Peyer's patch (tissue), 4 donors: ENCODE results near the gene ATP5IF1.

Experiments
- POLR2A ChIP-seq, 2 donors: fragments of 450-650 bp; IDR thresholded peaks; one replicate each; pipeline ENCODE4 v1.5.1; 2017; ENCODE audit warnings: antibody characterized with exemption in 2 of 2, mild to moderate bottlenecking in 2 of 2, moderate library complexity in 2 of 2
- TF ChIP-seq, protein P1 (sequence below), 6 experiments: fragments of 450-650 bp in 4 of 6; fragments of 200-600 bp in 2 of 6; sonication (generic) in 1 of 6; IDR thresholded peaks; one replicate each; pipeline ENCODE4 v1.5.1; 2017 to 2019; ENCODE audit warnings: antibody characterized with exemption in 6 of 6, mild to moderate bottlenecking in 3 of 6, moderate library complexity in 1 of 6

DNA sequence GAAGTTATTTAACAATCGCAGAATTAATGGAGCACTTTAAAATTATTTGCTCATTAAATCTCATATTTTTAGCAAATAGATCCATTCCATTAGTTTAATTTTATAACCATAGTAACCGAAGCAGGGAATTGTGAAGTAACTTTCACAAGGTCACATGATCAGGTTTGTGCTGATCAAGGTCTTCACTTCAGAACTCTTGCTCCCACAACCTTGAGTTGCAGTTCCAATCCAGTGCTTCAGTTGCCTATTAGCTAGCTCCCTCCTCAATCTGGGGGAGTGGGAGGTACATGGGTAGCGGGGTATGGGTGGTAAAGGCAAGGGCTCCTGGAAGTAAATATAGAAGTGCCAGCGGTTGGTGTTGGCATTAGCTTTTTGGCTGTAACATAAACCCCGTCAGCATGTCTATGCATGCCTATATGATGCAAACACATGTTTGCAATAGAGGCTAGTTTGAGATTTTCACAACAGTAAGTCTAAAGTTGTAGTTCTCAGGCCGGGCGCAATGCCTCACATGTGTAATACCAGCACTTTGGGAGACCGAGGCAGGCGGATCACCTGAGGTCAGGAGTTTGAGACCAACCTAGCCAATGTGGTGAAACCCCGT lies 5.8 kb downstream of the ATP5IF1 start:
- TF ChIP-seq, protein P1, sequence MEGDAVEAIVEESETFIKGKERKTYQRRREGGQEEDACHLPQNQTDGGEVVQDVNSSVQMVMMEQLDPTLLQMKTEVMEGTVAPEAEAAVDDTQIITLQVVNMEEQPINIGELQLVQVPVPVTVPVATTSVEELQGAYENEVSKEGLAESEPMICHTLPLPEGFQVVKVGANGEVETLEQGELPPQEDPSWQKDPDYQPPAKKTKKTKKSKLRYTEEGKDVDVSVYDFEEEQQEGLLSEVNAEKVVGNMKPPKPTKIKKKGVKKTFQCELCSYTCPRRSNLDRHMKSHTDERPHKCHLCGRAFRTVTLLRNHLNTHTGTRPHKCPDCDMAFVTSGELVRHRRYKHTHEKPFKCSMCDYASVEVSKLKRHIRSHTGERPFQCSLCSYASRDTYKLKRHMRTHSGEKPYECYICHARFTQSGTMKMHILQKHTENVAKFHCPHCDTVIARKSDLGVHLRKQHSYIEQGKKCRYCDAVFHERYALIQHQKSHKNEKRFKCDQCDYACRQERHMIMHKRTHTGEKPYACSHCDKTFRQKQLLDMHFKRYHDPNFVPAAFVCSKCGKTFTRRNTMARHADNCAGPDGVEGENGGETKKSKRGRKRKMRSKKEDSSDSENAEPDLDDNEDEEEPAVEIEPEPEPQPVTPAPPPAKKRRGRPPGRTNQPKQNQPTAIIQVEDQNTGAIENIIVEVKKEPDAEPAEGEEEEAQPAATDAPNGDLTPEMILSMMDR (IDR thresholded peaks at IDR 0.05), result no peak
- TF ChIP-seq POLR2A (IDR thresholded peaks at IDR 0.05), result no peak
